IMR-90 (cell line): ENCODE data around the gene FIBIN. TPM values are rescaled to one million over a fixed set of nuclear protein-coding genes. Genes with fewer than 3 reads are reported as not detected.

ENCODE experiments used
- ATAC-seq: fragments of 200-7000 bp; cut with Tn5 transposase; 2 replicates; pipeline ENCODE4 v1.9.1; 2020; ENCODE audit warnings: low read depth, mild to moderate bottlenecking, moderate library complexity
- BruUV-seq: library from RNA; stranded (reverse); fragments of 400-500 nt; replicated peaks from 2 replicates; lab custom pipeline; 2021; lab: Mats Ljungman, UMichigan
- CTCF ChIA-PET: fragments of 300-600 bp; formaldehyde crosslinking; extraction: SDS; loops from one replicate; lab custom pipeline; 2021; ENCODE audit warnings: antibody characterized with exemption; lab: Yijun Ruan, JAX
- POLR2A ChIA-PET: fragments of 300-600 bp; sonication (Branson Sonifier 250); formaldehyde crosslinking; loops from one replicate; lab custom pipeline; 2022; ENCODE audit warnings: antibody characterized with exemption; ENCODE audit not compliant: unreplicated experiment; lab: Charles Lee
- DNase-seq: peaks from one replicate; pipeline ENCODE4 v3.0.0; 2013
- H2AFZ ChIP-seq: replicated peaks from 2 replicates; pipeline ENCODE3; 2013; ENCODE audit warnings: low read length, mild to moderate bottlenecking; ENCODE audit not compliant: poor library complexity
- H2AK5ac ChIP-seq: 2 replicates; pipeline ENCODE4 v1.6.1; 2013; ENCODE audit warnings: low read depth, low read length, inconsistent platforms
- H2AK9ac ChIP-seq: replicated peaks from 2 replicates; pipeline ENCODE3; 2013; ENCODE audit warnings: mild to moderate bottlenecking, low read depth, low read length, moderate library complexity; ENCODE audit not compliant: poor library complexity
- H2BK120ac ChIP-seq: 2 replicates; pipeline ENCODE4 v1.6.1; 2013; ENCODE audit warnings: low read depth, low read length, inconsistent platforms
- H2BK15ac ChIP-seq: 3 replicates; pipeline ENCODE4 v1.6.1; 2013; ENCODE audit warnings: low read depth, low read length, inconsistent platforms
- H2BK20ac ChIP-seq: 2 replicates; pipeline ENCODE4 v1.6.1; 2013; ENCODE audit warnings: low read depth, mild to moderate bottlenecking, inconsistent platforms, low read length, moderate library complexity
- H2BK5ac ChIP-seq: 2 replicates; pipeline ENCODE4 v1.6.1; 2013; ENCODE audit warnings: mild to moderate bottlenecking, low read depth, low read length, inconsistent platforms; ENCODE audit not compliant: poor library complexity, severe bottlenecking
- H3K14ac ChIP-seq: replicated peaks from 2 replicates; pipeline ENCODE4 v1.6.1; 2013; ENCODE audit warnings: low read depth, low read length, inconsistent platforms
- H3K18ac ChIP-seq: 2 replicates; pipeline ENCODE4 v1.6.1; 2013; ENCODE audit warnings: low read depth, low read length, control low read depth
- H3K23ac ChIP-seq: 2 replicates; pipeline ENCODE4 v1.6.1; 2013; ENCODE audit warnings: low read depth, low read length, inconsistent platforms
- H3K27ac ChIP-seq: 2 replicates; pipeline ENCODE4 v1.5.1; 2013; ENCODE audit warnings: mild to moderate bottlenecking, control low read depth, low read length; ENCODE audit not compliant: insufficient read depth
- H3K27me3 ChIP-seq: 2 replicates; pipeline ENCODE4 v1.6.1; 2013; ENCODE audit warnings: low read length; ENCODE audit not compliant: control insufficient read depth, insufficient read depth
- H3K36me3 ChIP-seq: 2 replicates; pipeline ENCODE4 v1.6.1; 2013; ENCODE audit warnings: low read length, mixed read lengths; ENCODE audit not compliant: control insufficient read depth, insufficient read depth
- H3K4ac ChIP-seq: 2 replicates; pipeline ENCODE4 v1.6.1; 2013; ENCODE audit warnings: low read depth, low read length, inconsistent platforms
- H3K4me1 ChIP-seq: 2 replicates; pipeline ENCODE4 v1.6.1; 2013; ENCODE audit warnings: low read length, mixed read lengths; ENCODE audit not compliant: control insufficient read depth, insufficient read depth
- H3K4me2 ChIP-seq: 2 replicates; pipeline ENCODE4 v1.6.1; 2013; ENCODE audit warnings: low read depth, mild to moderate bottlenecking, control low read depth, low read length, moderate library complexity
- H3K4me3 ChIP-seq: 2 replicates; pipeline ENCODE4 v1.5.1; 2013; ENCODE audit warnings: low read depth, mild to moderate bottlenecking, control low read depth, low read length, moderate library complexity; ENCODE audit not compliant: insufficient read depth
- H3K56ac ChIP-seq: 2 replicates; pipeline ENCODE4 v1.6.1; 2013; ENCODE audit warnings: low read length, inconsistent platforms; ENCODE audit not compliant: insufficient read depth; ENCODE audit errors: extremely low read depth
- H3K79me1 ChIP-seq, 2 experiments: 2 replicates each; pipeline ENCODE4 v1.6.1; 2013; ENCODE audit warnings: low read length in 2 of 2, inconsistent platforms in 1 of 2, low read depth in 1 of 2
- H3K9ac ChIP-seq: 2 replicates; pipeline ENCODE4 v1.6.1; 2013; ENCODE audit warnings: low read depth, low read length, control low read depth
- H3K9me1 ChIP-seq: 2 replicates; pipeline ENCODE4 v1.6.1; 2013; ENCODE audit warnings: low read length, inconsistent platforms; ENCODE audit not compliant: insufficient read depth
- H3K9me3 ChIP-seq: 2 replicates; pipeline ENCODE4 v1.6.1; 2013; ENCODE audit warnings: low read length; ENCODE audit not compliant: control insufficient read depth, insufficient read depth
- H4K20me1 ChIP-seq: 2 replicates; pipeline ENCODE4 v1.6.1; 2013; ENCODE audit warnings: low read length, inconsistent platforms; ENCODE audit not compliant: insufficient read depth
- H4K5ac ChIP-seq: 2 replicates; pipeline ENCODE4 v1.6.1; 2013; ENCODE audit warnings: mild to moderate bottlenecking, low read depth, low read length, control low read depth
- H4K8ac ChIP-seq, 2 experiments: 2 replicates each; pipeline ENCODE4 v1.6.1; 2013; ENCODE audit warnings: low read depth in 2 of 2, low read length in 2 of 2, control low read depth in 1 of 2, inconsistent platforms in 1 of 2
- H4K91ac ChIP-seq: 2 replicates; pipeline ENCODE4 v1.6.1; 2013; ENCODE audit warnings: low read depth, low read length, inconsistent platforms; ENCODE audit not compliant: insufficient read depth
- BHLHE40 ChIP-seq: fragments of 150-350 bp; IDR thresholded peaks from 2 replicates; pipeline ENCODE4 v1.6.1; 2016; ENCODE audit warnings: mild to moderate bottlenecking, low read depth, low read length
- CEBPB ChIP-seq: IDR thresholded peaks from 2 replicates; pipeline ENCODE4 v1.6.1; 2012; ENCODE audit warnings: low read depth, low read length, improper control_type of control experiment
- CHD1 ChIP-seq: IDR thresholded peaks from 2 replicates; pipeline ENCODE4 v1.6.1; 2012; ENCODE audit warnings: low read depth, low read length, improper control_type of control experiment
- CTCF ChIP-seq: conservative IDR thresholded peaks from 2 replicates; pipeline ENCODE4 v1.5.1; 2012; ENCODE audit warnings: mild to moderate bottlenecking, low read depth, low read length, improper control_type of control experiment
- ELK1 ChIP-seq: fragments of 150-350 bp; IDR thresholded peaks from 2 replicates; pipeline ENCODE4 v1.6.1; 2016; ENCODE audit warnings: low read depth, mild to moderate bottlenecking, low read length, moderate library complexity, borderline replicate concordance
- FOS ChIP-seq: fragments of 150-350 bp; IDR thresholded peaks from 2 replicates; pipeline ENCODE4 v1.6.1; 2016; ENCODE audit warnings: low read depth, low read length
- MAFK ChIP-seq: IDR thresholded peaks from 2 replicates; pipeline ENCODE4 v1.6.1; 2012; ENCODE audit warnings: low read depth, low read length, improper control_type of control experiment
- MAZ ChIP-seq: IDR thresholded peaks from 2 replicates; pipeline ENCODE4 v1.6.1; 2012; ENCODE audit warnings: low read depth, mild to moderate bottlenecking, low read length, improper control_type of control experiment, moderate library complexity, borderline replicate concordance
- MXI1 ChIP-seq: IDR thresholded peaks from 2 replicates; pipeline ENCODE4 v1.6.1; 2012; ENCODE audit warnings: low read depth, mild to moderate bottlenecking, low read length, moderate library complexity, borderline replicate concordance
- NFE2L2 ChIP-seq: fragments of 150-350 bp; IDR thresholded peaks from 2 replicates; pipeline ENCODE4 v1.6.1; 2016; ENCODE audit warnings: low read depth, mild to moderate bottlenecking, low read length
- POLR2A ChIP-seq: IDR thresholded peaks from 2 replicates; pipeline ENCODE4 v1.6.1; 2012; ENCODE audit warnings: mild to moderate bottlenecking, low read depth, low read length
- RAD21 ChIP-seq: IDR thresholded peaks from 2 replicates; pipeline ENCODE4 v1.6.1; 2012; ENCODE audit warnings: low read length, improper control_type of control experiment
- RCOR1 ChIP-seq: IDR thresholded peaks from 2 replicates; pipeline ENCODE4 v1.6.1; 2012; ENCODE audit warnings: mild to moderate bottlenecking, low read length, improper control_type of control experiment; ENCODE audit not compliant: insufficient replicate concordance
- RFX5 ChIP-seq: IDR thresholded peaks from 2 replicates; pipeline ENCODE4 v1.8.0; 2012; ENCODE audit warnings: low read depth, mild to moderate bottlenecking, low read length, moderate library complexity
- SMC3 ChIP-seq: fragments of 150-350 bp; IDR thresholded peaks from 2 replicates; pipeline ENCODE4 v1.6.1; 2016; ENCODE audit warnings: low read depth, mild to moderate bottlenecking, antibody characterized with exemption, low read length, moderate library complexity
- USF2 ChIP-seq: fragments of 150-350 bp; IDR thresholded peaks from 2 replicates; pipeline ENCODE4 v1.6.1; 2017; ENCODE audit warnings: mild to moderate bottlenecking, antibody characterized with exemption, low read length, low read depth
- WGBS, 2 experiments: methylation state at CpG; one replicate each; pipeline versions ENCODE4 v1.1.5 to v1.1.7; 2013; ENCODE audit warnings: missing lambda C conversion rate in 2 of 2; ENCODE audit not compliant: insufficient read length in 1 of 2; ENCODE audit errors: extremely low coverage in 2 of 2; 5-methylcytosine and 5-hydroxymethylcytosine counted together
- dilution Hi-C: fragments of 300-500 bp; cut with HindIII; formaldehyde crosslinking; loops from one replicate; pipeline ENCODE4 v1.14.3; 2018; ENCODE audit warnings: low sequenced_read_pairs; ENCODE audit not compliant: unreplicated experiment
- in situ Hi-C: fragments of 300-500 bp; cut with MboI; formaldehyde crosslinking; loops from 3 replicates; pipeline ENCODE4 v1.14.3; 2019; ENCODE audit warnings: low sequenced_read_pairs, inconsistent platforms, mixed read lengths
- intact Hi-C: fragments of 100-400 bp; cut with micrococcal nuclease; formaldehyde crosslinking; loops from 2 replicates; pipeline ENCODE4 v1.10.0; 2022
- polyA plus RNA-seq, 3 experiments: library from polyadenylated mRNA; depleted of rRNA; stranded (reverse); fragments of >200 nt; gene quantifications; 2 replicates each; pipeline ENCODE4 v1.2.3, GENCODE V29; 2012; ENCODE audit warnings: low replicate concordance in 1 of 3
- total RNA-seq: library from RNA; depleted of rRNA; stranded (reverse); fragments of >200 nt; gene quantifications from 2 replicates; pipeline ENCODE4 v1.2.3, GENCODE V29; 2012

The FIBIN gene
- total and polyA plus RNA-seq, 2 of the 4 experiments (the other 2 are of a cell fraction) = 5.7 to 6.1 TPM

- Histone ChIP-seq H2AFZ (no peak overlapping the region), H2AK9ac (no peak overlapping the region), H3K79me1 (no peaks in the 10 kb centered on the region), H2BK5ac (no peak overlapping the region), H3K18ac (no peak overlapping the region), H2AK5ac (no peak overlapping the region), H2BK15ac (no peak overlapping the region), H3K4ac (no peak overlapping the region), H4K91ac (no peak overlapping the region), H2BK20ac (no peak overlapping the region), H3K4me2 (no peak overlapping the region), H2BK120ac (no peak overlapping the region), H4K5ac (no peak overlapping the region), H3K9me3 (no peaks in the 10 kb centered on the region), H4K8ac (no peak overlapping the region), H3K27me3 (no peaks in the 10 kb centered on the region; the same call in 1 of the 2 replicates), H3K56ac (no peak overlapping the region), H3K27ac (no peak overlapping the region), H3K9ac (no peak overlapping the region), H3K4me3 (no peak overlapping the region), H3K9me1 (no peaks in the 10 kb centered on the region), H3K4me1 (no peaks in the 10 kb centered on the region), H3K36me3 (no peaks in the 10 kb centered on the region), H3K23ac (no peak overlapping the region), H3K14ac (no peak overlapping the region), H4K20me1 (no peaks in the 10 kb centered on the region)
- ChIA-PET CTCF (no interaction called here), POLR2A (no interaction called here)
- dilution Hi-C loops = no loop called here
- BruUV-seq = no TSS peak
- ATAC-seq (no peak), DNase-seq (no peak)
- TF ChIP-seq CTCF (no peak), BHLHE40 (no peak), CHD1 (no peak), NFE2L2 (no peak), FOS (no peak), ELK1 (no peak), RFX5 (no peak), POLR2A (no peak), USF2 (no peak), RCOR1 (no peak), CEBPB (no peak), MAZ (no peak), SMC3 (no peak), MAFK (no peak), MXI1 (no peak), RAD21 (no peak)
- intact Hi-C loops = no loop called here
- in situ Hi-C loops = no loop called here
- no CpG with 5 or more reads among the region's 1 CpG for WGBS, 2 experiments
Observed at GRCh38 chr11:27022659-27023251, 28.8 kb downstream of the FIBIN start.
